ENCODE data around the gene SAP25. TPM values are rescaled to one million over a fixed set of nuclear protein-coding genes. Genes with fewer than 3 reads are reported as not detected.

Gene SAP25
- total and polyA plus RNA-seq, 2 of the 8 experiments (the other 6 are each of a cell fraction or from before 2014, with no cell fraction given) = 3.6 to 5.8 TPM

GRCh38 chr7:100576384-100576993 lies 2.8 kb upstream of the SAP25 start:
- Histone ChIP-seq H3K23ac (ENCODE audit: insufficient read length) (no peak overlapping the region), H3K4me3 (ENCODE audit: extremely low read depth in 1 of 4, insufficient read depth in 2 of 4, low read depth in 3 of 4, low read length in 4 of 4) (no peak overlapping the region), H3K4me2 (ENCODE audit: insufficient read depth in 1 of 2, low read depth in 2 of 2, low read length in 2 of 2) (no peak overlapping the region), H3K27ac (ENCODE audit: low read depth, low read length) (no peak overlapping the region), H2BK5ac (ENCODE audit: low read depth, low read length) (no peak overlapping the region), H3K23me2 (ENCODE audit: low read depth, low read length) (peaks cover 7% of the 10 kb centered on the region), H2AFZ (ENCODE audit: low read length) (no peak overlapping the region), H4K8ac (ENCODE audit: extremely low read depth, insufficient read depth, low read length) (no peak overlapping the region), H3K27me3 (replicated peaks in 1 of 4; ENCODE audit: control insufficient read depth in 3 of 4, extremely low read depth in 1 of 4, insufficient read depth in 3 of 4, low read length in 3 of 4) (peaks cover 0 to 2% (median 0%) of the 10 kb centered on the region in 4 experiments; a peak in 1 of 7 replicates), H3K18ac (ENCODE audit: extremely low read depth, low read length) (no peak overlapping the region), H4K91ac (replicated peaks; ENCODE audit: insufficient read length, low read length) (no peak overlapping the region), H3K14ac (ENCODE audit: insufficient read length) (no peak overlapping the region), H2BK12ac (ENCODE audit: low read depth, low read length) (no peak overlapping the region), H4K20me1 (replicated peaks in 1 of 2; ENCODE audit: control insufficient read depth in 1 of 2, insufficient read depth in 2 of 2, low read length in 2 of 2) (peaks cover 0 to 17% of the 10 kb centered on the region in 2 experiments), H2BK20ac (ENCODE audit: low read length) (no peak overlapping the region), H3K79me1 (ENCODE audit: low read depth, low read length) (peaks cover 7% of the 10 kb centered on the region), H3K56ac (replicated peaks; ENCODE audit: insufficient read length, low read depth, low read length) (no peak overlapping the region), H3K9ac (replicated peaks in 1 of 4; ENCODE audit: extremely low read depth in 1 of 4, low read depth in 3 of 4, low read length in 3 of 4) (no peak overlapping the region), H2BK15ac (ENCODE audit: low read length) (no peak overlapping the region), H4K5ac (ENCODE audit: insufficient read length, low read depth, low read length) (no peak overlapping the region), H3K36me3 (ENCODE audit: control insufficient read depth in 2 of 4, insufficient read depth in 4 of 4, low read length in 3 of 4) (peaks cover 8 to 35% (median 30%) of the 10 kb centered on the region in 4 experiments), H3K79me2 (ENCODE audit: control insufficient read depth in 1 of 2, insufficient read depth in 2 of 2, low read length in 2 of 2) (no peaks in the 10 kb centered on the region), H2AK5ac (ENCODE audit: low read depth, low read length) (no peak overlapping the region), H3K4ac (replicated peaks; ENCODE audit: insufficient read length, low read depth, low read length) (no peak overlapping the region), H3K4me1 (replicated peaks in 1 of 4; ENCODE audit: control insufficient read depth in 3 of 4, insufficient read depth in 4 of 4, low read length in 3 of 4) (peaks cover 0 to 17% (median 11%) of the 10 kb centered on the region in 4 experiments; a peak in 6 of 7 replicates), H3K9me3 (ENCODE audit: insufficient read depth in 2 of 2, low read depth in 1 of 2, low read length in 1 of 2) (no peaks in the 10 kb centered on the region), H2BK120ac (replicated peaks; ENCODE audit: low read depth, low read length) (no peak overlapping the region)
- no peak for TF ChIP-seq PHF8 (conservative IDR thresholded peaks at IDR 0.05; ENCODE audit: low read depth, low read length)
- peak in 1 of 2 experiments; percentile 27 for DNase-seq (ENCODE audit: low read depth in 1 of 2, low spot score in 2 of 2)
- WGBS, 2 experiments (ENCODE audit: extremely low coverage in 1 of 2, insufficient coverage in 1 of 2, insufficient read length in 1 of 2, insufficient replicate concordance in 2 of 2, low coverage in 1 of 2, low lambda C conversion rate in 2 of 2, missing lambda C conversion rate in 1 of 2) = 90% methylated on average over 12 of the region's 13 CpGs; no CpG with 5 or more reads in 1 of the 2 experiments
- FAIRE-seq = no peak
- ChIA-PET POLR2A (ENCODE audit: partially characterized antibody) (interaction anchor here (1.0 to 2.6 kb wide), 5 partner anchors 9 to 103 kb away, joined by 3 to 10 read pairs (median 4); partner anchors contain the start of genes FBXO24 and LRCH4), CTCF (ENCODE audit: partially characterized antibody) (interaction anchor here (1.3 to 3.8 kb wide), 4 partner anchors 10 to 107 kb away, joined by 5 to 16 read pairs (median 8); partner anchors contain the start of genes FBXO24 and LRCH4)
